HCT116 (cell line): ENCODE data around the gene TSPAN10. TPM values are rescaled to one million over a fixed set of nuclear protein-coding genes. Genes with fewer than 3 reads are reported as not detected.

Experiments used
- ATAC-seq: fragments of 200-7000 bp; cut with Tn5 transposase; 2 replicates; pipeline ENCODE4 v1.9.1; 2020; ENCODE audit warnings: mild to moderate bottlenecking, moderate library complexity
- BruUV-seq: library from RNA; stranded (reverse); fragments of 400-500 nt; replicated peaks from 2 replicates; lab custom pipeline; 2021; lab: Mats Ljungman, UMichigan
- CTCF ChIA-PET: fragments of 300-600 bp; sonication (Branson Sonifier 250); formaldehyde crosslinking; loops from one replicate; lab custom pipeline; 2021; ENCODE audit warnings: antibody characterized with exemption; lab: Charles Lee
- POLR2A ChIA-PET: fragments of 300-600, 350-600 bp; sonication (Branson Sonifier 250); formaldehyde crosslinking; loops from one replicate; lab custom pipeline; 2021; ENCODE audit warnings: antibody characterized with exemption; lab: Charles Lee
- RAD21 ChIA-PET, 2 experiments: fragments of 300-600 bp; sonication (Branson Sonifier 250); formaldehyde crosslinking; loops; one replicate each; lab custom pipeline; 2023; ENCODE audit warnings: low total read pairs in 2 of 2; ENCODE audit not compliant: uncharacterized antibody in 2 of 2, unreplicated experiment in 2 of 2, low non-redundant PET in 1 of 2; lab: Charles Lee
- DNase-seq: peaks from one replicate; pipeline ENCODE4 v3.0.0-alpha.2; 2010; ENCODE audit warnings: low read depth, low spot score
- H2AFZ ChIP-seq: fragments of 200-600 bp; shearing (Covaris generic), sonication (generic); 2 replicates; pipeline ENCODE4 v1.6.1; 2017; ENCODE audit warnings: low read depth, mixed run types, mixed read lengths, antibody characterized with exemption, low read length; ENCODE audit not compliant: poor library complexity, severe bottlenecking
- H3K27ac ChIP-seq: 2 replicates; pipeline ENCODE4 v1.5.1; 2012; ENCODE audit warnings: low read depth, low read length
- H3K27me3 ChIP-seq: fragments of 200-600 bp; sonication (generic); 2 replicates; pipeline ENCODE4 v1.6.1; 2016; ENCODE audit warnings: mixed run types, low read length, mixed read lengths; ENCODE audit not compliant: insufficient read depth
- H3K36me3 ChIP-seq, 2 experiments: fragments of 200-500 bp in 1 of 2; fragments of 200-600 bp in 1 of 2; sonication (Bioruptor generic) in 1 of 2; sonication (generic) in 1 of 2; 2 replicates each; pipeline versions ENCODE4 v1.5.1 to v1.6.1; 2014 to 2016; ENCODE audit warnings: low read length in 2 of 2, inconsistent platforms in 1 of 2, mixed read lengths in 1 of 2, mixed run types in 1 of 2; ENCODE audit not compliant: insufficient read depth in 2 of 2, control insufficient read depth in 1 of 2
- H3K4me1 ChIP-seq, 2 experiments: fragments of 200-600 bp in 1 of 2; sonication (generic) in 1 of 2; 2 replicates each; pipeline versions ENCODE4 v1.5.1 to v1.6.1; 2012 to 2017; ENCODE audit warnings: low read length in 2 of 2, inconsistent platforms in 1 of 2, mild to moderate bottlenecking in 1 of 2, mixed read lengths in 1 of 2, mixed run types in 1 of 2, moderate library complexity in 1 of 2; ENCODE audit not compliant: insufficient read depth in 2 of 2, control insufficient read depth in 1 of 2
- H3K4me2 ChIP-seq: fragments of 200-600 bp; sonication (generic); 2 replicates; pipeline ENCODE4 v1.6.1; 2017; ENCODE audit warnings: mixed run types, low read length, mixed read lengths
- H3K4me3 ChIP-seq, 2 experiments: fragments of 200-600 bp in 1 of 2; sonication (generic) in 1 of 2; replicated peaks in 1 of 2; 2 replicates each; pipeline ENCODE4 v1.5.1; 2011 to 2016; ENCODE audit warnings: low read length in 2 of 2, control low read depth in 1 of 2, low read depth in 1 of 2, mild to moderate bottlenecking in 1 of 2, mixed read lengths in 1 of 2, mixed run types in 1 of 2
- H3K79me2 ChIP-seq: fragments of 200-600 bp; sonication (generic); 2 replicates; pipeline ENCODE4 v1.6.1; 2017; ENCODE audit warnings: mild to moderate bottlenecking, mixed run types, low read length, moderate library complexity, mixed read lengths; ENCODE audit not compliant: insufficient read depth
- H3K9ac ChIP-seq: fragments of 200-600 bp; sonication (generic); 2 replicates; pipeline ENCODE4 v1.6.1; 2016; ENCODE audit warnings: low read length, mixed read lengths
- H3K9me2 ChIP-seq: fragments of 200-600 bp; sonication (generic), shearing (Covaris generic); 2 replicates; pipeline ENCODE4 v1.6.1; 2017; ENCODE audit warnings: mixed run types, mild to moderate bottlenecking, moderate library complexity; ENCODE audit not compliant: insufficient read depth
- H3K9me3 ChIP-seq, 2 experiments: fragments of 200-500 bp in 1 of 2; fragments of 200-600 bp in 1 of 2; sonication (Bioruptor generic) in 1 of 2; sonication (generic) in 1 of 2; 2 replicates each; pipeline ENCODE4 v1.6.1; 2014 to 2017; ENCODE audit warnings: low read length in 2 of 2, mixed read lengths in 2 of 2, inconsistent platforms in 1 of 2, low read depth in 1 of 2, mild to moderate bottlenecking in 1 of 2, mixed run types in 1 of 2, moderate library complexity in 1 of 2; ENCODE audit not compliant: control insufficient read depth in 1 of 2, insufficient read depth in 1 of 2
- H4K20me1 ChIP-seq: fragments of 200-600 bp; sonication (generic), shearing (Covaris generic); 2 replicates; pipeline ENCODE4 v1.6.1; 2017; ENCODE audit warnings: mixed run types, mild to moderate bottlenecking, moderate library complexity; ENCODE audit not compliant: insufficient read depth
- POLR2A ChIP-seq: IDR thresholded peaks from 2 replicates; pipeline ENCODE4 v1.7.0; 2011; ENCODE audit warnings: borderline replicate concordance; ENCODE audit not compliant: insufficient read depth, insufficient read length; ENCODE audit errors: extremely low read depth
- SP1 ChIP-seq: IDR thresholded peaks from 2 replicates; pipeline ENCODE4 v1.6.1; 2012; ENCODE audit warnings: low read depth
- TCF7L2 ChIP-seq: IDR thresholded peaks from 2 replicates; pipeline ENCODE4 v1.7.0; 2011; ENCODE audit warnings: borderline replicate concordance, inconsistent platforms; ENCODE audit not compliant: insufficient read depth, insufficient read length; ENCODE audit errors: extremely low read depth
- intact Hi-C: fragments of 100-400 bp; cut with micrococcal nuclease; formaldehyde crosslinking; loops from 2 replicates; pipeline ENCODE4 v1.10.0; 2022
- total RNA-seq: library from RNA; stranded (reverse); gene quantifications from one replicate; pipeline ENCODE4 v1.2.1, GENCODE V29; 2021; ENCODE audit not compliant: unreplicated experiment
- TF ChIP-seq, protein P1 (sequence below), 3 experiments: fragments of 200-600 bp in 1 of 3; sonication (generic) in 1 of 3; IDR thresholded peaks in 2 of 3; conservative IDR thresholded peaks in 1 of 3; 2 replicates each; pipeline ENCODE4 v1.5.1; 2012 to 2017; ENCODE audit warnings: low read depth in 2 of 3, low read length in 2 of 3, antibody characterized with exemption in 1 of 3, borderline replicate concordance in 1 of 3, control low read depth in 1 of 3, mild to moderate bottlenecking in 1 of 3, mixed read lengths in 1 of 3, mixed run types in 1 of 3, moderate library complexity in 1 of 3; ENCODE audit not compliant: insufficient read depth in 1 of 3
- TF ChIP-seq, protein P2 (sequence below): IDR thresholded peaks from 2 replicates; pipeline ENCODE4 v1.6.1; 2011; ENCODE audit warnings: mild to moderate bottlenecking, low read length, moderate library complexity; ENCODE audit not compliant: insufficient replicate concordance; ENCODE audit errors: extremely low read depth

Gene TSPAN10
- total RNA-seq, 1 experiment from 2014 or later = 2.3 TPM

DNA sequence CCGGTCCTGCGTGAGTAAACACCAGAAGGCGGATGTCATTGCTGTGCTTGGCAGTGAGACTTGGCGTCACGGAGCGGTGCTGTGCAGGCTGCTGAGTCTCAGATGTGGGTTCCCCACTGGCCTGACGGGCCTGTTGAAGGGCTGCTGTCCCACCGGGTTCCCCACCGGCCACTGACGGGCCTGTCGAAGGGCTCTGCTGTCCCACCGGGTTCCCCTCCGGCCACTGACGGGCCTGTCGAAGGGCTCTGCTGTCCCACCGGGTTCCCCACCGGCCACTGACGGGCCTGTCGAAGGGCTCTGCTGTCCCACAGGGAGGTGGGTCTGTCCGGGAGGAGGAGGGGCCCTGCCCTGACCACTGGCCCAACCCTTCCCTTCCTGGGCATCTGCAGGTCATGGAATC, 49.6 kb downstream of the TSPAN10 start:
- ATAC-seq (no peak), DNase-seq (no peak)
- no peak overlapping the region for H3K9ac ChIP-seq
- TF ChIP-seq TCF7L2 (no peak), SP1 (no peak), POLR2A (no peak)
- TF ChIP-seq, protein P1, sequence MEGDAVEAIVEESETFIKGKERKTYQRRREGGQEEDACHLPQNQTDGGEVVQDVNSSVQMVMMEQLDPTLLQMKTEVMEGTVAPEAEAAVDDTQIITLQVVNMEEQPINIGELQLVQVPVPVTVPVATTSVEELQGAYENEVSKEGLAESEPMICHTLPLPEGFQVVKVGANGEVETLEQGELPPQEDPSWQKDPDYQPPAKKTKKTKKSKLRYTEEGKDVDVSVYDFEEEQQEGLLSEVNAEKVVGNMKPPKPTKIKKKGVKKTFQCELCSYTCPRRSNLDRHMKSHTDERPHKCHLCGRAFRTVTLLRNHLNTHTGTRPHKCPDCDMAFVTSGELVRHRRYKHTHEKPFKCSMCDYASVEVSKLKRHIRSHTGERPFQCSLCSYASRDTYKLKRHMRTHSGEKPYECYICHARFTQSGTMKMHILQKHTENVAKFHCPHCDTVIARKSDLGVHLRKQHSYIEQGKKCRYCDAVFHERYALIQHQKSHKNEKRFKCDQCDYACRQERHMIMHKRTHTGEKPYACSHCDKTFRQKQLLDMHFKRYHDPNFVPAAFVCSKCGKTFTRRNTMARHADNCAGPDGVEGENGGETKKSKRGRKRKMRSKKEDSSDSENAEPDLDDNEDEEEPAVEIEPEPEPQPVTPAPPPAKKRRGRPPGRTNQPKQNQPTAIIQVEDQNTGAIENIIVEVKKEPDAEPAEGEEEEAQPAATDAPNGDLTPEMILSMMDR (IDR thresholded peaks at IDR 0.05 in 2 of 3, conservative IDR thresholded peaks at IDR 0.05 in 1 of 3; ENCODE audit: borderline replicate concordance in 1 of 3, insufficient read depth in 1 of 3, low read depth in 2 of 3, low read length in 2 of 3) = no peak
- TF ChIP-seq, protein P2, sequence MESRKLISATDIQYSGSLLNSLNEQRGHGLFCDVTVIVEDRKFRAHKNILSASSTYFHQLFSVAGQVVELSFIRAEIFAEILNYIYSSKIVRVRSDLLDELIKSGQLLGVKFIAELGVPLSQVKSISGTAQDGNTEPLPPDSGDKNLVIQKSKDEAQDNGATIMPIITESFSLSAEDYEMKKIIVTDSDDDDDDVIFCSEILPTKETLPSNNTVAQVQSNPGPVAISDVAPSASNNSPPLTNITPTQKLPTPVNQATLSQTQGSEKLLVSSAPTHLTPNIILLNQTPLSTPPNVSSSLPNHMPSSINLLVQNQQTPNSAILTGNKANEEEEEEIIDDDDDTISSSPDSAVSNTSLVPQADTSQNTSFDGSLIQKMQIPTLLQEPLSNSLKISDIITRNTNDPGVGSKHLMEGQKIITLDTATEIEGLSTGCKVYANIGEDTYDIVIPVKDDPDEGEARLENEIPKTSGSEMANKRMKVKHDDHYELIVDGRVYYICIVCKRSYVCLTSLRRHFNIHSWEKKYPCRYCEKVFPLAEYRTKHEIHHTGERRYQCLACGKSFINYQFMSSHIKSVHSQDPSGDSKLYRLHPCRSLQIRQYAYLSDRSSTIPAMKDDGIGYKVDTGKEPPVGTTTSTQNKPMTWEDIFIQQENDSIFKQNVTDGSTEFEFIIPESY = no peak
- H3K27ac ChIP-seq = peak overlapping the region; percentile 0; the same call in 1 of the 2 replicates
- ChIA-PET POLR2A (no interaction called here), RAD21 (no interaction called here), CTCF (no interaction called here)
- no peaks in the 10 kb centered on the region for H3K9me3 ChIP-seq
- no peaks in the 10 kb centered on the region for H3K27me3 ChIP-seq
- no peak overlapping the region for H3K4me3 ChIP-seq
- no peak overlapping the region for H2AFZ ChIP-seq
- H3K4me1 ChIP-seq = peaks cover 18 to 23% of the 10 kb centered on the region in 2 experiments
- intact Hi-C loops = no loop called here
- peaks cover 26 to 65% of the 10 kb centered on the region in 2 experiments for H3K36me3 ChIP-seq
- H4K20me1 ChIP-seq = peaks cover 6% of the 10 kb centered on the region; the same call in 1 of the 2 replicates
- H3K4me2 ChIP-seq = no peak overlapping the region
- peaks cover 88% of the 10 kb centered on the region for H3K79me2 ChIP-seq
- no TSS peak for BruUV-seq
- H3K9me2 ChIP-seq = no peaks in the 10 kb centered on the region
